Right lobe of liver (tissue), 6 donors: Measurements from ENCODE around the gene PAFAH2. TPM values are rescaled to one million over a fixed set of nuclear protein-coding genes. Genes with fewer than 3 reads are reported as not detected.

Source experiments
- ATAC-seq, 4 donors: fragments of 200-7000 bp; cut with Tn5 transposase; one replicate each; pipeline ENCODE4 v1.9.1; 2020; ENCODE audit warnings: mild to moderate bottlenecking in 4 of 4, moderate library complexity in 4 of 4
- DNase-seq, 3 donors: peaks; one replicate each; pipeline ENCODE4 v3.0.0-alpha.2; 2020
- H3K27ac ChIP-seq, 3 donors: fragments of 200-600 bp; one replicate each; pipeline ENCODE4 v1.8.0; 2022
- H3K27me3 ChIP-seq, 2 donors: fragments of 200-600 bp; one replicate each; pipeline ENCODE4 v1.8.0; 2022
- H3K36me3 ChIP-seq, 4 donors: fragments of 200-600 bp; sonication (generic) in 1 of 4; one replicate each; pipeline versions ENCODE4 v1.5.1 to v1.8.0; 2017 to 2022; ENCODE audit warnings: control low read depth in 1 of 4
- H3K4me1 ChIP-seq, 4 donors: fragments of 200-600 bp; sonication (generic) in 1 of 4; one replicate each; pipeline versions ENCODE4 v1.5.1 to v1.8.0; 2017 to 2022; ENCODE audit warnings: control low read depth in 1 of 4
- H3K4me3 ChIP-seq, 3 donors: fragments of 200-600 bp; one replicate each; pipeline ENCODE4 v1.8.0; 2022
- H3K9me3 ChIP-seq, 4 donors: fragments of 200-600 bp; sonication (generic) in 1 of 4; one replicate each; pipeline versions ENCODE4 v1.5.1 to v1.8.0; 2017 to 2022; ENCODE audit warnings: control low read depth in 1 of 4
- CTCF ChIP-seq, 4 donors: fragments of 200-600 bp in 3 of 4; fragments of 450-650 bp in 1 of 4; IDR thresholded peaks; one replicate each; pipeline versions ENCODE4 v1.5.1 to v1.8.0; 2016 to 2022; ENCODE audit warnings: antibody characterized with exemption in 4 of 4, mild to moderate bottlenecking in 2 of 4
- POLR2A ChIP-seq: fragments of 450-650 bp; IDR thresholded peaks from one replicate; pipeline ENCODE4 v1.6.1; 2017; ENCODE audit warnings: antibody characterized with exemption, mild to moderate bottlenecking
- WGBS: methylation state at CpG from one replicate; pipeline ENCODE4 v1.1.6; 2018; ENCODE audit warnings: low coverage, low lambda C conversion rate; ENCODE audit not compliant: insufficient coverage; ENCODE audit errors: missing lambda C conversion rate; 5-methylcytosine and 5-hydroxymethylcytosine counted together
- intact Hi-C, 2 donors: fragments of 100-400 bp; cut with DNase I; formaldehyde crosslinking; loops; one replicate each; pipeline versions ENCODE4 v1.11.2 to v1.14.1; 2022
- total RNA-seq, 6 experiments: library from RNA; depleted of rRNA in 2 of 6; stranded (reverse); fragments of >200 nt in 2 of 6; fragmentation: NEBNext Ultra II Directional in 3 of 6; extraction: Animal tissue kit (Norgen Biotek cat#: 25700) in 3 of 6; gene quantifications; one replicate each; pipeline versions ENCODE4 v1.1.0 to v1.2.4, GENCODE V29; 2016 to 2023
- donor health status: DM: no; HTN: yes; CAD: no.
- donor health status: DM: no; HTN: no; CAD: no.
- donor health status: DM: no; HTN: no; CAD: no.
- donor health status: DM: no; HTN: yes; CAD: no.
- donor health status: DM: no; HTN: yes; CAD: no.

Gene PAFAH2
- total RNA-seq, 6 experiments from 2014 or later: 13.2 to 25.2 (median 18.6) TPM

DNA sequence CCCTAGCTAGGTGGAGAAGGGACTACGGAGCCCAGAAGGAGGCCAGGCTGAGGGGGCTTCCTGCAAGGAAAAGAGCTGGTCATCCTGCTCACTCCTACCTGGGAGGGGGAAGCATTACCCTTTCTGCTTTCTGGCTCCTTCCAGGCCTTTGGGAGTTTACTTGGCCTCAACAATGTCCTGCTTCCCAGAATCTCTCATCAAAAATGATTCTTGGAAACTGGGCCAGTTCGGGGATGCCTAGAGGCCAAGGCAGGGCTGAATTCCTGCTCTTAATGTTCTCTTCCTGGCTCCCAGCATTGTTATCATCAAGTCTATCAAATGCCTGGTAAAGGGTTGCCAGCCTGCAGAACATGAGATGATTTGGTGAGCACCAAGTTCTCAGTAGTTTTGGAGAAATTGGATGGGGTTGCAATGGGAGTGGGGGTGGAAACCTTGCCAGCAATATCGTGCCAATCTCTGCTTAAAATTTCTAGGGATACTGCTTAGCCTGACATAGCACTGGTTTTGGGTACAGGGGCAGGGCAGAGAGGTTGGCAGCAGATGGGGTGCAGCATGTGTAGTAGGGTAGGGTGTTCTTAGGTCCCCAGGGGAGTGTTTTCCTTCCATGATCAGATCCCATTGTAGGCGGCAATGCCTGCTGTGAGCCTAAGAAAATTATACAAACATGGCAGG, 7.7 kb upstream of the PAFAH2 start:
- Histone ChIP-seq H3K36me3 (no peaks in the 10 kb centered on the region), H3K27me3 (no peaks in the 10 kb centered on the region), H3K4me3 (no peak overlapping the region), H3K4me1 (no peaks in the 10 kb centered on the region), H3K27ac (no peak overlapping the region), H3K9me3 (no peaks in the 10 kb centered on the region)
- ATAC-seq (no peak), DNase-seq (no peak)
- TF ChIP-seq POLR2A: no peak
- TF ChIP-seq CTCF (IDR thresholded peaks at IDR 0.05): no peak
- intact Hi-C loops: no loop called here
- 72% methylated on average over 4 of the region's 4 CpGs for WGBS

DNA sequence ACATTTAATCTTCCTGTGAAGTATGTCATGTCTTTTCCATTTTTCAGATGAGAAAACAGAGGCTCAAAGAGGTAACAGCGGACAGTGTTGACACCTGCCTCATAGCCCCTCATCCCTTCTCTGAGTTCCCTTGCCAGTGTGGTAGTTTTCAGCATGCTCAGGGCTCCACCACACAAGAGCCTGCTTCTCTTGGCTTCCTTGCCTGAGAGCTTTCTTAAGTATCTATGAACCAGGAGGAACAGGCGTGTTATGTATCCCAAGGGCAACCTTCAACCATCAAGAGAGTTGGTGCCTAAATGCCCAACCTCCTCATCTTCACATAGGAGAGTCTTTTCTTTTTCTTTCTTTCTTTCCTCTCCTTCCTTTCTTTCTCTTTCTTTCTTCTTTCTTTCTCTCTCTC, 5.9 kb upstream of the PAFAH2 start:
- no peaks in the 10 kb centered on the region for H3K27me3 ChIP-seq
- DNase-seq: no peak
- no peak for TF ChIP-seq CTCF (IDR thresholded peaks at IDR 0.05)
- TF ChIP-seq POLR2A: no peak
- H3K9me3 ChIP-seq: no peaks in the 10 kb centered on the region
- no peak overlapping the region for H3K4me3 ChIP-seq
- H3K36me3 ChIP-seq: no peaks in the 10 kb centered on the region
- ATAC-seq: no peak
- intact Hi-C loops: loop anchor here in 1 of 2 donors (5.0 kb wide), 1 partner anchor 106 kb away; no protein-coding TSS in a partner anchor
- H3K4me1 ChIP-seq: no peaks in the 10 kb centered on the region
- WGBS: 83% methylated on average over 2 of the region's 2 CpGs
- H3K27ac ChIP-seq: no peak overlapping the region

GRCh38 chr1:26003262-26003661, 5.4 kb upstream of the PAFAH2 start:
- Histone ChIP-seq H3K36me3 (no peaks in the 10 kb centered on the region), H3K27me3 (no peaks in the 10 kb centered on the region), H3K4me3 (no peak overlapping the region), H3K4me1 (peaks cover 0 to 5% (median 0%) of the 10 kb centered on the region in 4 donors), H3K27ac (no peak overlapping the region), H3K9me3 (no peaks in the 10 kb centered on the region)
- DNase-seq (no peak), ATAC-seq (no peak)
- intact Hi-C loops: loop anchor here in 1 of 2 donors (5.0 kb wide), 1 partner anchor 106 kb away; no protein-coding TSS in a partner anchor
- 66% methylated on average over 4 of the region's 4 CpGs for WGBS
- TF ChIP-seq POLR2A (no peak), CTCF (IDR thresholded peaks at IDR 0.05) (no peak)

GRCh38 chr1:25999041-25999800, 1.4 kb upstream of the PAFAH2 start:
- H3K4me1 ChIP-seq: peaks cover 0 to 14% (median 4%) of the 10 kb centered on the region in 4 donors
- ATAC-seq: no peak
- DNase-seq: no peak
- no peak overlapping the region for H3K4me3 ChIP-seq
- intact Hi-C loops: loop anchor here (5.0 kb wide), 2 partner anchors 102 to 162 kb away; no protein-coding TSS in a partner anchor
- H3K36me3 ChIP-seq: no peaks in the 10 kb centered on the region
- H3K27me3 ChIP-seq: no peaks in the 10 kb centered on the region
- H3K9me3 ChIP-seq: no peaks in the 10 kb centered on the region
- TF ChIP-seq POLR2A (no peak), CTCF (IDR thresholded peaks at IDR 0.05) (no peak)
- WGBS: 69% methylated on average over 6 of the region's 18 CpGs
- no peak overlapping the region for H3K27ac ChIP-seq
